Measurements from ENCODE around the gene CD53. TPM values are rescaled to one million over a fixed set of nuclear protein-coding genes. Genes with fewer than 3 reads are reported as not detected.

The CD53 gene
- total RNA-seq, 1 donor from 2014 or later, result not detected

DNA sequence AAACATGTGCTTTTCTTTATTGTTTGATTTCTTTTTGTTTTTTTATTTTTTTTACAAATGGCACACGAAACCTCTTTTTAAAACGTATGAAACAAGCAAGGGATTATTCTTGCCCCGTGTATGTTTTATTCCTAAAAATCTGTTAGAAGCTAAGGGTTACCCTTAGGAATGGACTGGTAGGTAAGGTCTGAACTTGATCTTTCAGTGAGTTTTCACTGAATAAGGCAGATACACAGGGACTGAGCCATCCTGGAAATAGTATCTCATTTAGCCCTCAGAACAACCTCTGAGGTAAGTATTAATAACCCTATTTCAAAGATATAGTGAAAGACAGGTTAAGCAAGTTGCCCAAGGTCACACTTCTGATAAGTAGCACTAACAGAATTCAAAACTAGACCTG is 6.0 kb downstream of the CD53 start:
- no peak for TF ChIP-seq EZH2phosphoT487 (IDR thresholded peaks at IDR 0.05)
- no peak for TF ChIP-seq EZH2 (IDR thresholded peaks at IDR 0.05)
- TF ChIP-seq, protein P1, sequence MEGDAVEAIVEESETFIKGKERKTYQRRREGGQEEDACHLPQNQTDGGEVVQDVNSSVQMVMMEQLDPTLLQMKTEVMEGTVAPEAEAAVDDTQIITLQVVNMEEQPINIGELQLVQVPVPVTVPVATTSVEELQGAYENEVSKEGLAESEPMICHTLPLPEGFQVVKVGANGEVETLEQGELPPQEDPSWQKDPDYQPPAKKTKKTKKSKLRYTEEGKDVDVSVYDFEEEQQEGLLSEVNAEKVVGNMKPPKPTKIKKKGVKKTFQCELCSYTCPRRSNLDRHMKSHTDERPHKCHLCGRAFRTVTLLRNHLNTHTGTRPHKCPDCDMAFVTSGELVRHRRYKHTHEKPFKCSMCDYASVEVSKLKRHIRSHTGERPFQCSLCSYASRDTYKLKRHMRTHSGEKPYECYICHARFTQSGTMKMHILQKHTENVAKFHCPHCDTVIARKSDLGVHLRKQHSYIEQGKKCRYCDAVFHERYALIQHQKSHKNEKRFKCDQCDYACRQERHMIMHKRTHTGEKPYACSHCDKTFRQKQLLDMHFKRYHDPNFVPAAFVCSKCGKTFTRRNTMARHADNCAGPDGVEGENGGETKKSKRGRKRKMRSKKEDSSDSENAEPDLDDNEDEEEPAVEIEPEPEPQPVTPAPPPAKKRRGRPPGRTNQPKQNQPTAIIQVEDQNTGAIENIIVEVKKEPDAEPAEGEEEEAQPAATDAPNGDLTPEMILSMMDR (IDR thresholded peaks at IDR 0.05), result no peak
- H3K27me3 ChIP-seq, result no peaks in the 10 kb centered on the region
- no peaks in the 10 kb centered on the region for H3K36me3 ChIP-seq
- H3K4me1 ChIP-seq, result no peaks in the 10 kb centered on the region
- no peak overlapping the region for H3K27ac ChIP-seq
- H3K4me2 ChIP-seq, result no peak overlapping the region
- no peaks in the 10 kb centered on the region for H3K27me3 Mint-ChIP-seq (ENCODE audit: insufficient read depth, low read depth)
- no peaks in the 10 kb centered on the region for H3K36me3 Mint-ChIP-seq
- H3K27ac Mint-ChIP-seq, result no peak overlapping the region
- H3K4me3 ChIP-seq, result no peak overlapping the region
- H4K20me1 ChIP-seq (ENCODE audit: low read depth), result no peaks in the 10 kb centered on the region
- no peaks in the 10 kb centered on the region for H3F3A ChIP-seq (ENCODE audit: low read depth)
- no peaks in the 10 kb centered on the region for H3K4me1 Mint-ChIP-seq
- no peaks in the 10 kb centered on the region for H3K9me3 ChIP-seq (ENCODE audit: low read depth)
- no peaks in the 10 kb centered on the region for H3K79me2 ChIP-seq (ENCODE audit: low read depth)
- DNase-seq (ENCODE audit: low spot score), result no peak
- H3K9ac ChIP-seq, result no peak overlapping the region
- no peaks in the 10 kb centered on the region for H3K9me3 Mint-ChIP-seq
- H3K4me3 Mint-ChIP-seq, result no peak overlapping the region
- H2AFZ ChIP-seq (replicated peaks), result no peak overlapping the region

DNA sequence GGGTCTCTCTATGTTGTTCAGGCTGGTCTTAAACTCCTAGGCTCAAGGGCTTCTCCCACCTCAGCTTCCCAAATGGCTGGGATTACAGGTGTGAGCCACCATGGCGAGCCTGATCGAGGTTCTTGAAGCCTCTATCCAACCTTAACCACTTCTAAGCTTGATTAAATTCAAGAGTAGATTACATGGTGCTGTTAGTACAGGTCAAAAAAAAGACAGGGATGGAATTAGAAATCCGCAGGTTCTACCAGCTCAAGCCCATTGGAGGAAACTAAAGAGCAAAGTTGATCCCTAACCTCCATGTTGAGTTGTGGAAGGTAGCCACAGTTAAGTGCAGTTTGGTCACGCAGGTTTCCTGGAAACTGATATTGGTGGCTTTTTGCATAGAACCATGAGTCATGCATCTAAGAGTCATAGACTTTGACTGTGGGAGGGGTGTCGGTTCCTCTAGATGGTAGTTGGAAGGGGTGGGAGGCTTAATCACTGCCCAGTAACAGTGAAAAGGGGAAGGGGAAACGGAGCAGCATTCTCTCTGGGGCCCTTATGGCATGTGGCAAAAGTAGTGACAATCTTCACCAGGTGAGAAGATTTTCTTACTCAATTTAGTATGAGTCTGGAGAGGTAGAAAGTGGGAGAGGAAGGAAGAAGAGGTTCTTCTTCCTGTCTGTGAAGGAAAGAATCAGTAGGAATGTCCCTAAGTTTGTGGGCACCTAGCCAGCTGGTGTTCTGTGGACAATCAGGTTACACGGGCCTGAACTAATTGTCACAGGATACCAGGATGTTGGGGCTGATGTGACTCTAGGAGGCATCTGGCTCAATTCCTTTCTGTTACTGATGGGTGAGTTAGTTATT is 7.0 kb downstream of the CD53 start:
- no peak for DNase-seq (ENCODE audit: low spot score)
- Histone ChIP-seq H3K4me3 (no peak overlapping the region), H2AFZ (replicated peaks) (no peak overlapping the region), H3K9ac (no peak overlapping the region), H3K27ac (no peak overlapping the region), H3K79me2 (ENCODE audit: low read depth) (no peaks in the 10 kb centered on the region), H3K9me3 (ENCODE audit: low read depth) (no peaks in the 10 kb centered on the region), H3K27me3 (no peaks in the 10 kb centered on the region), H4K20me1 (ENCODE audit: low read depth) (no peaks in the 10 kb centered on the region), H3K4me1 (no peaks in the 10 kb centered on the region), H3F3A (ENCODE audit: low read depth) (no peaks in the 10 kb centered on the region), H3K36me3 (no peaks in the 10 kb centered on the region), H3K4me2 (no peak overlapping the region)
- Mint-ChIP-seq H3K27me3 (ENCODE audit: insufficient read depth, low read depth) (no peaks in the 10 kb centered on the region), H3K9me3 (no peaks in the 10 kb centered on the region), H3K4me1 (no peaks in the 10 kb centered on the region), H3K36me3 (no peaks in the 10 kb centered on the region), H3K27ac (no peak overlapping the region), H3K4me3 (no peak overlapping the region)
- TF ChIP-seq EZH2phosphoT487 (IDR thresholded peaks at IDR 0.05) (no peak), EZH2 (IDR thresholded peaks at IDR 0.05) (no peak)
- TF ChIP-seq, protein P1 (IDR thresholded peaks at IDR 0.05), result no peak

DNA sequence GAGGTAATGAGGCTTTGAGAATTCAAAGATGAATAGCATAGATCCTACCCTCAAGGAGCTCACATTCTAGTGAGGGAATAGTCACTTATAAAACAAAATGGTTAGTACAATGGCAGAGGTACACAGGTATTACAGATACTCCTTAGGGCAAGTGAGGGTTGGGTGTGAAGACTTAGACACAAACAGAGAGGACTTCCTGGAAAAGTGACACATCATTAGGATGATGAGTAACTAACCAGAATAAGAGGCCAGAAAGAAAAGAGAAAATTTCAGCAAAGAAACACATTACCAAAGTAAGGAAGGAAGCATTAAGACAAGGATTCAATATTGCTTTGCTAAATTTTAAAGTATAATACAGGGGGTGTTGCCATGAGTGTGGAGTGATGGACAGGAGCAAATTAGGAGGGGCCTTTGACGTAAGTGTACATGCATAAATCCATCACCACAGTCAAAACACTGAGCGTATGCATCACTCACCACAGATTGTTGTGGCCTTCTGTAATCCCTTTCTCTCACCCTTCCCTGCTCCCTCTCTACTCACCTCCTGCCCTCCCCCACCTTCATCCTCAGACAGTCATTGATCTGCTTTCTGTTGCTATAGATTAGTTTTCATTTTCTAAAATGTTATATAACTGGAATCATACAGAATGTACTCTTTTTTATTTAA is 7.9 kb downstream of the CD53 start:
- H3K9me3 Mint-ChIP-seq, result no peaks in the 10 kb centered on the region
- TF ChIP-seq, protein P1 (IDR thresholded peaks at IDR 0.05), result no peak
- no peak for TF ChIP-seq EZH2phosphoT487 (IDR thresholded peaks at IDR 0.05)
- no peak for TF ChIP-seq EZH2 (IDR thresholded peaks at IDR 0.05)

More for the DNA sequence above, 7.9 kb downstream of the CD53 start:
- Histone ChIP-seq H3K4me1 (no peaks in the 10 kb centered on the region), H3K36me3 (no peaks in the 10 kb centered on the region), H3K4me2 (no peak overlapping the region), H3K4me3 (no peak overlapping the region), H3F3A (ENCODE audit: low read depth) (no peaks in the 10 kb centered on the region), H3K27ac (no peak overlapping the region), H3K79me2 (ENCODE audit: low read depth) (no peaks in the 10 kb centered on the region), H3K9ac (no peak overlapping the region), H4K20me1 (ENCODE audit: low read depth) (no peaks in the 10 kb centered on the region), H3K27me3 (no peaks in the 10 kb centered on the region), H2AFZ (replicated peaks) (no peak overlapping the region), H3K9me3 (ENCODE audit: low read depth) (no peaks in the 10 kb centered on the region)
- Mint-ChIP-seq H3K27me3 (ENCODE audit: insufficient read depth, low read depth) (no peaks in the 10 kb centered on the region), H3K36me3 (no peaks in the 10 kb centered on the region), H3K4me3 (no peak overlapping the region), H3K27ac (no peak overlapping the region), H3K4me1 (no peaks in the 10 kb centered on the region)
- DNase-seq (ENCODE audit: low spot score), result no peak
